HepG2 (cell line): Measurements from ENCODE around the gene TRPV2.

Experiments
- POLR2AphosphoS5 ChIP-seq: IDR thresholded peaks from 2 replicates; pipeline ENCODE4 v1.6.1; 2012; ENCODE audit warnings: low read depth, low read length
- ZBTB49 ChIP-seq: sonication (generic); formaldehyde crosslinking; IDR thresholded peaks from 2 replicates; pipeline ENCODE4 v1.4.0; 2020; ENCODE audit warnings: missing genetic modification reagents, borderline replicate concordance

- no peak for TF ChIP-seq ZBTB49
- no peak for TF ChIP-seq POLR2AphosphoS5
These were observed 62.3 kb downstream of the TRPV2 start for GRCh38 chr17:16477666-16478065.
